Mesothelial cell of epicardium (in vitro differentiated cells): Measurements from ENCODE around the gene DGKD. TPM values are rescaled to one million over a fixed set of nuclear protein-coding genes. Genes with fewer than 3 reads are reported as not detected.

Experiments
- DNase-seq, 2 experiments: peaks; one replicate each; pipeline ENCODE4 v3.0.0; 2021; ENCODE audit warnings: low spot score in 2 of 2; ENCODE audit not compliant: unreplicated experiment in 2 of 2
- H3K27ac Mint-ChIP-seq: 2 replicates; pipeline ENCODE4 v1.8.0; 2021; ENCODE audit warnings: mixed read lengths
- H3K27me3 Mint-ChIP-seq: 2 replicates; pipeline ENCODE4 v1.8.0; 2021; ENCODE audit warnings: low read depth, mixed read lengths
- H3K36me3 Mint-ChIP-seq: 2 replicates; pipeline ENCODE4 v1.8.0; 2021; ENCODE audit warnings: mixed read lengths
- H3K4me1 Mint-ChIP-seq: 2 replicates; pipeline ENCODE4 v1.8.0; 2021; ENCODE audit warnings: mixed read lengths
- H3K4me3 Mint-ChIP-seq: 2 replicates; pipeline ENCODE4 v1.8.0; 2021; ENCODE audit warnings: mild to moderate bottlenecking, moderate library complexity, mixed read lengths
- H3K9me3 Mint-ChIP-seq: 2 replicates; pipeline ENCODE4 v1.8.0; 2021; ENCODE audit warnings: mixed read lengths
- CTCF ChIP-seq: fragments of 200-600 bp; sonication (generic); IDR thresholded peaks from one replicate; pipeline ENCODE4 v1.5.0; 2021; ENCODE audit warnings: antibody characterized with exemption; ENCODE audit not compliant: unreplicated experiment
- total RNA-seq: library from RNA; stranded (reverse); gene quantifications from 3 replicates; pipeline ENCODE4 v1.2.1, GENCODE V29; 2021

Gene DGKD
- total RNA-seq, 1 donor from 2014 or later, result 64.5 TPM

- Mint-ChIP-seq H3K4me1 (peaks cover 2% of the 10 kb centered on the region), H3K27me3 (no peaks in the 10 kb centered on the region), H3K36me3 (peaks cover 28% of the 10 kb centered on the region), H3K4me3 (no peak overlapping the region), H3K27ac (no peak overlapping the region), H3K9me3 (peaks cover 6% of the 10 kb centered on the region)
- TF ChIP-seq CTCF, result no peak
- DNase-seq, result peak in 1 of 2 experiments; percentile 34
Measured at GRCh38 chr2:233473878-233474277, 119.6 kb downstream of the DGKD start.

DNA sequence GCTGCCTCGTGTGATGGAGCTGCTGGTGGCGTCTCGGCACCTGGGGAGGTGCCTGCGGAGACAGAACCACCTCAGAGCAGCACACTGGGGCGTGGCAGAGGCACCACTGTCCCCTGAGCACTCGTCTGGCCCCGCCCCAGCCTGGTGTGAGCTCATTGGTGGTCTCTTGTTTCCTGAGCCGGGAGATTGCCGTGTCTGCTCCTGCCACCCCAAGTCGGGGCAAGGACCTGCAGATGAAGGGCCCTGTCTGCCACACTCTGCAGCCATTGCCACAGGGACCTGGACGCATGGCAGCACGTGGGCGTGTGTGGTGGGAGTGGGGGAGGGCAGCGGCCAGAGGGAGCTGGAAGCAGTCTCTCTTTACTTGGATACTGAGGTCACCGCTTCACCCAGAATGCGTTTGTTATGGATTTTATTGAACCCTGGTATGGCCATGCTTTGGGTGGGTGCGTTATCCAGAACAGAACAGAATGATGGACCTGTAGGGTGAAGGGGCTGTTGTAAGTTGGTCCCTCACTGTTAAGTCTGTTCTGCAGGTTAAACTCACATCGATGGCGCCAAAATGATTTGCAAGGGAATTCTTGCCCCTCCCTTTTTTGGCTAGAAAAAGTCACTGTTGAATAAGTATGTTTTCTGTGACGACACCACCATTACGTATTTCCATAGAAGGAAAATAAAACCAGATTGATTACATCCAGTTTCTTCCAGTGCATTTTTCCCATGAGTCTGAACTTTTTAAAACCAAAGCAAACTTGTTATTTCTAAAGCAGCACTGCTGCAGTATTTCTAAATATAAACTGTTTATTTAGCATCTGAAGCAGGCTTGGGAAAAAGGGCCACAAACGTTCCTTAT is 120.2 kb downstream of the DGKD start:
- H3K9me3 Mint-ChIP-seq, result peaks cover 6% of the 10 kb centered on the region

DNA sequence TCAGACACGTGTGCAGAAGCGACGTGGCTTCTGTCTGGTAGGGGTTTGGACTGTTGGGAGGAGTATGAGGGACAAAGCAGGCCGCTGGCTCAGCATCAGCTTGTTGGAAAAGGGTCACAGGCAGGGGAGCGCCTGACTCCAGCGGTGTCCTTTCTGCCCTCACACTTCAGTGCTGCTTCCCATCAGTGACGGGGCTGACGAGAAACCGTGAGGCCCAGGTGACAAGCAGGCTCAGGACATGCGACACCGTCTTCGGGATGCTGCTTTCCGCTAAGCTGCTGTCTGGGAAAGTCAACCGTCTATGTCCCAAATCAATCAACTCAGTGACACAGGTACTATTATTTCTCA is 121.7 kb downstream of the DGKD start:
- Mint-ChIP-seq H3K4me1 (no peaks in the 10 kb centered on the region), H3K36me3 (peaks cover 20% of the 10 kb centered on the region), H3K4me3 (no peak overlapping the region), H3K27me3 (no peaks in the 10 kb centered on the region), H3K9me3 (peaks cover 6% of the 10 kb centered on the region), H3K27ac (no peak overlapping the region)
- no peak for DNase-seq
- no peak for TF ChIP-seq CTCF

More for the DNA sequence above, 120.2 kb downstream of the DGKD start:
- H3K4me3 Mint-ChIP-seq, result no peak overlapping the region
- TF ChIP-seq CTCF, result no peak
- no peak overlapping the region for H3K27ac Mint-ChIP-seq
- no peaks in the 10 kb centered on the region for H3K27me3 Mint-ChIP-seq
- H3K4me1 Mint-ChIP-seq, result peaks cover 2% of the 10 kb centered on the region
- peaks cover 23% of the 10 kb centered on the region for H3K36me3 Mint-ChIP-seq
- DNase-seq, result peak in 1 of 2 experiments; percentile 27

- Mint-ChIP-seq H3K4me3 (no peak overlapping the region), H3K9me3 (peaks cover 6% of the 10 kb centered on the region), H3K27me3 (no peaks in the 10 kb centered on the region), H3K36me3 (peaks cover 24% of the 10 kb centered on the region), H3K27ac (no peak overlapping the region), H3K4me1 (peaks cover 8% of the 10 kb centered on the region)
- DNase-seq, result no peak
- no peak for TF ChIP-seq CTCF
Measured at GRCh38 chr2:233476651-233477547, 122.6 kb downstream of the DGKD start.

DNA sequence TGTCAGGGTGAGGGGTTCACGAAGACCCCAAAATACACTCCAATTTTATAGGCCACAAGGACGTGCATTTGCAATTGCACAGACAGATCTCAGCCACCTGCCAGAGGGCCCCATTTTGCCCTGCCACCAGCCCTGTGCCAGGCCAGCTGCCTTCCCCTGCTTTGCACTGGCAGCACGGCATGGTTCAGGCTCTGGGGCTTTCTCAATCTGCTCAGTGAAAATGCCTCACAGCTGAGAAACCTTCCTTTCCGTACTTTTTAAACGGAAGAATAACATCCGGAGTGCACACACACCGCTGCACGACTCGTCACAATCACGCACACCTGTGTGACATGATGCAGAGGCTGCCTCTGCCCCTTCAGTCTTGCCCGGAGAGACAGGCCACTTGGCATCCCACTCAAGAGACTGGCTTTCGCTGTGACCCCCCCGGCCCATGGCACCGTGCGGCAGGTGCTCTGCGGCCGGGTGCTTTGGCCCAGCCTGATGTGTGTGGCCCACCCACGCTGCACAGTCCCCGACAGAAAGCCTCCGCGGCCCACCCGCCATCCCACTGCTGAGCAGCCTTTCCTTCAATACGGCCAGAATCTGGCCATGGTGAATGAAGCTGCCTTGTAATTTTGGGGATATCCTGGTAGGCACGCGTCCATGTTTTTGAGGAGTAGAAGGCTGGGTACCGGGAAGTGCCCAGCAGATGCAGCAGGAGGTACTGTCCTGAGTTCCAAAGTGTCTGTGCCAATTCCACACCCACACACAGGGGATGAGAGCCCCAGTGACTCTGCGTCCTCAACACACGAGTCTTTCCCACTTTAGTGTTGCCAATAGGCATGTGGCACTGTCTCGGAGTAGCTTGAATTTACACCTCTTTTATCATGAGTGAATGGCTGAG is 123.5 kb downstream of the DGKD start:
- Mint-ChIP-seq H3K4me3 (no peak overlapping the region), H3K27ac (no peak overlapping the region), H3K36me3 (peaks cover 25% of the 10 kb centered on the region), H3K9me3 (peaks cover 1% of the 10 kb centered on the region), H3K27me3 (no peaks in the 10 kb centered on the region), H3K4me1 (peaks cover 10% of the 10 kb centered on the region)
- no peak for DNase-seq
- TF ChIP-seq CTCF, result no peak
